ENCODE results near the gene IL32.
"Not testable (repeated sequence)": the region's sequence is repeated elsewhere in the genome, so short reads cannot be mapped to it uniquely, and the experiment has no call there.

IL32 gene

DNA sequence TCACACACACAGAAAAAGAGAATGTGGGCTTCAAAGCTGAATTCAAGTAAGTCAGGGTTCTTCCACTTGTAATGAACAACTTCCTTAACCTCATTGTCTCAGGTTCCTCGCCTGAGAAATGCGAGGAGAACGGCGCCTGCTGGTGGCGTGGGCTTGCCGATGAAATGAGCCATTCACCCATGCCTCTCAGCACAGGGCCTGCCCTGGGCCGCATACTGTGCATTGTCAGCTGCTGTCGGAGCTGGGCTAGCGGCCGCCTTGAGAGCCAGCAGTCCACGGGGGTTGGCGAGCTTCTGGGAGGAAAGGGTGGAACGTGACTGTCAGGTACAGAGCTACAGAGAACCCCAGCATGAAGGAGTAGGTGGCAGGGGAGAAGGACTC lies 12.1 kb upstream of the IL32 start:
- not testable (repeated sequence) for FAIRE-seq

DNA sequence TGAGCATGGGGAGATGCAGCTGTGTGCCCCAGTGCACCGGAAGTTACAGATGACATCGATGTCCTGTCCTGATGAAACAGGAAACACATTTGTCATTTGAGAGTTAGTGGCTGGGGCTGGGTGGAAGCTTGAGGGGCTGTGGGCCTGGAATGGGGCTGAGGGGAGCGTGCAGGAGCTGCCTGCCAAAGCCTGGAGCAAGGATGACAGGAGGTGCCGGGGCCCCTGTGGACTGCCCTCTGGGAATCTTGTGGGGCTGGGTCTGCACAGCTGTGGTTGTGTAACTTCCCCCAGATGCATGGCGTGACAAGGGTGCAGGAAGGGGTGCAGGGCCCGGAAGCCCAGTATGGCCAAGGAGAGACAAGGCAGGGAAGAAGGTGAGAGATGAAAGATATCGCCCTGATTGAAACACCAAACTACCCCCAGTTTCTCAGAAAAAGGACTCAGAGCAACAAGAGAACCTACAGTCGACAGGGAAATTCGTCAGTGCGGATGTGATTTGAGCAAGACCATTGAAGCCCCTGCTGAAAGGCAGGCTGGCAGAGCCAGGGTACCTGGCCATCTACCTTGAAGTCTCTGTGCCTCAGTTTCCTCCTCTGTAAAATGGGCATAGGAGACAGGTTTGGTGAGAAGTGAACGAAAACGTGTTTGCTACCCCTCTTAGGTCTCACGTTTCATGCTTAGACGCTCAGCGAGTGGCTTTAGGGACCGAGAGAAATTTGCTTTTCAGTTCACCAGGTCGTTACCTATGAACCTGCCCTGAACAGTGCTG lies 10.3 kb upstream of the IL32 start:
- FAIRE-seq: no peak

DNA sequence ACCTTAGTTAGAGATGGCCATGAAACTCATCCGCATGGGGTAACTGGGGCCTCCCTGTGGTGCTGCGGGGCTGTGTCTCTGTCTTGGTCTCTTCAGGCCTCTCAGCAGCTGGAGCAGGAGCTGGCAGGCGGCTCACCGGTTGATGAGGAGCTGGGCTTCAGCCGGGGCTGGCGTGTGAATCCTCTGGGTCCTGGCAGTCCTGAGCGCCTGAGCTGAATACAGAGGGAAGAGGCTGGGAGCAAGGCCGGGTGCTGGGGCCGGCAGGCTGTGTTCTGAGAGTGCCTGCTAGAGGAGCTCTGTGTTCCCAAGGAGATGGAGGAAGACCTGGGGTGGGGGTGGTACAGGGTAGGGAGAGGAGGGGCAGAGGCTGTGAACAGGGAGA lies 9.7 kb upstream of the IL32 start:
- not testable (repeated sequence) for FAIRE-seq

GRCh38 chr16:3056336-3057180 lies 8.9 kb upstream of the IL32 start:
- FAIRE-seq: no peak

- FAIRE-seq: no peak
Measured at GRCh38 chr16:3057181-3058138, 8.0 kb upstream of the IL32 start.

- no peak for FAIRE-seq
Measured at GRCh38 chr16:3058139-3059030, 7.1 kb upstream of the IL32 start.

DNA sequence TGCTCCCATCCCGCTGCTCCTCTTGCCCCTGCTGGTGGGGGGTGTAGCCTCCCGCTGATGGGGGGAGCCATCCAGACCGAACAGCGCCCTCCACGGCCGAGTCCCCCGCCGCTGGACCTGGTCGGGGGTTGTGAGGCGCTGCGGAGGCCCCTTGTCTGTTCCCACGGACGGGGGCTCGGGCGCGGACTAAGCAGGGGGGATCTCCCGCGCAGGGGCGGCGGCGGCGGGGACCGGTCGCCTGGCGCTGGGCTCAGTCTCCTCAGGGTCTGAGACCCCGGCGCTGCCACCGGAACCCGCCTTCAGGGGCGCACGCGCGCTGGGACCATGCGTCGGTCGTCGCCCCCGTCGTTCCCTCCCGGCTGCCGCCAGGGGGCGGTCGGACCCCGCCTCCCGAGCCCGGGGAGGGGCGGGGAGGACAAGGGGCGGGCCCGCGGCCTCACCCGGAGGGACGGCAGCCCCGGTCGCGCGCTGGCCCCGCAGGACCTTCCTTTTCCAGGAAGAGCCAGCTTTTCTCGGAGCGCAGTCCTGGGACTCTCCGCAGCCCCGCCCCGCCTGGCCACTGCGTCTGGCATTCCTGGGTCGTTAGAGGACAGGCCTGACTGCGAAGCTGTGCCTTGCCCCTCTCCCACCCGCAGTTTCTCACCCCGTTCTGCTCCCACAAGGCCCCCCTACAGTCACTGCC lies 6.3 kb upstream of the IL32 start:
- no peak for FAIRE-seq

GRCh38 chr16:3059723-3060242 lies 5.7 kb upstream of the IL32 start:
- FAIRE-seq: no peak

DNA sequence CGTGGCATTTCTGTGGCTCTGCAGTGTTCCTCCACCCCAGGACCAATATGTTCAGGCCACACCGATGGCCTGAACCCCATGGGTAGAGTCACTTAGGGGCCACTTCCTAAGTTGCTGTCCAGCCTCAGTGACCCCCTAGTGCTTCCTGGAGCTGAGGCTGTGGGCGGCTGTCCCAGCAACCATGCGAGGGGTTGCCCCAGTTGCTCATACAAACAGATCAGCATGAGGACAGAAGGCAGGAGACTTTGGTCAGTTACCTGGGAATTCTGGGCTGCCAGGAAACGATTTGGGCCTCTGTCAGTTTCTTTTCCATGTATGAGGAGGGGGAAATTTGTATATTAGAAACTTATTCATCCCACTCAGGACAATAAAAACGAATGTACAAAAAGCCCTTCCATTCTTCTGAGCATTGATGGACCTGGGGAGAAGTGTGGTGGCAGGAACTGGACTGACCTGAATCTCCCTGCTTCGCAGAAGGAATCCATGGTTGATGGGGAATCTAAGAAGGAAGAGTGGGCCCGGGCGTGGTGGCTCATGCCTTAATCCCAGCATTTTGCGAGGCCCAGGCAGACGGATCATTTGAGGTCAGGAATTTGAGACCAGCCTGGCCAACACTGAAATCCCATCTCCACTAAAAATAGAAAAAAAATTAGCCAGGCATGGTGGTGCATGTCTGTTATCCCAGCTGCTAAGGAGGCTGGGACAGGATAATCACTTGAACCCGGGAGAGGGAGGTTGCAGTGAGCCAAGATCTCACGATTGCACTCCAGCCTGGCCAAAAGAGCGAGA lies 4.9 kb upstream of the IL32 start:
- no peak for FAIRE-seq

GRCh38 chr16:3062553-3062952 lies 2.9 kb upstream of the IL32 start:
- no peak for FAIRE-seq

GRCh38 chr16:3063625-3064386 lies 1.6 kb upstream of the IL32 start:
- no peak for FAIRE-seq

DNA sequence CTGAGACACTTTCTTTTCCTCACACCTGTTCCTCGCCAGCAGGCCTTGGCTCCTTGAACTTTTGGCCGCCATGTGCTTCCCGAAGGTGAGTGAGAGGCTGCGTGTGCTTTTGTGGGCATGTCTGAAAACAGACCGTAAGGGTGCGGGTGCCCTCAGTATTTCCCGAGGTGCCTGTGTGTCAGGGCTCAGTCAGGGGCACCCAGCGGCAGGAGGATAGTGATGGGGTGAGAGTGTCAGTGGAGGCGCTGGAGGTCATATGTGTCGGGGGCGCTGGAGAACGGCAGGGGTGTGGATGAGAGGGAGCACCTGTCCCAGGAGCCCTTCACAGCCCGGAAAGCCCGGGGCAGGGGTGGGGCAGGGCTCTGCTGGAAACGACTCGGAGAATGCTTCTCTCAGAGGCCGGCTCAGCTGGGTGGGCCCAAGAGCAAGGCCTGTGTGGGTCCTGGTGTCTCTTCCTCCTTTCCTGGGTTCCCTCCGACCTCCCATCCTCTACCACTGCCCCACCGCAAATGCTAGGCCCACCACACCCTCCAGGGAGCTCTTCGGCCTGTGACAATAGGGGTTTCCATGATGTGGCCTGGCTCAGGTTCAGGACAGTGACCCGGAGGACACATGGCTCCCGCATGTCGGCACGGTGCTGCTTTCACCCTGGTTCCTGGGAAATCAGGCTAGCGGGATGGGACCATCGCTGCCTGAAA lies 451 bp downstream of the IL32 start:
- FAIRE-seq: no peak

DNA sequence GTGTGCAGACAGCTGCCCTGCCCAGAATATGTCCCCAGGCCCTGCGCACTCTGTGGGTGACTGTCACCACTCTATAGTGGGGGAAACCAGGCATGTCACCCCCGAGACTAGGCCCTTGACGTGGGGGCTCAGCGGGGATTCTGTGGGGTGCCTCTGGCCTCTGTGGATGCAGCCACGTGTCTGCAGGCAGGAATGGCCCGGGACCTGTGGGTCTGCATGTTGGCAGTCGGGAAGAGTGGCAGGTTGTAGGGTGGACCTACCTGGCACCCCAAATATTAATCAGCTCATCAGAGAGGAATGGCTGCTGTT lies 954 bp downstream of the IL32 start:
- FAIRE-seq: no peak

GRCh38 chr16:3068487-3068886 lies 3.0 kb downstream of the IL32 start:
- no peak for FAIRE-seq

DNA sequence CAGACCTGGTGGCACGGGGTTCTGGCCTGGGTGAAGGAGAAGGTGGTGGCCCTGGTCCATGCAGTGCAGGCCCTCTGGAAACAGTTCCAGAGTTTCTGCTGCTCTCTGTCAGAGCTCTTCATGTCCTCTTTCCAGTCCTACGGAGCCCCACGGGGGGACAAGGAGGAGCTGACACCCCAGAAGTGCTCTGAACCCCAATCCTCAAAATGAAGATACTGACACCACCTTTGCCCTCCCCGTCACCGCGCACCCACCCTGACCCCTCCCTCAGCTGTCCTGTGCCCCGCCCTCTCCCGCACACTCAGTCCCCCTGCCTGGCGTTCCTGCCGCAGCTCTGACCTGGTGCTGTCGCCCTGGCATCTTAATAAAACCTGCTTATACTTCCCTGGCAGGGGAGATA lies 3.7 kb downstream of the IL32 start:
- not testable (repeated sequence) for FAIRE-seq

- no peak for FAIRE-seq
Measured at GRCh38 chr16:3070608-3071111, 5.2 kb downstream of the IL32 start.

GRCh38 chr16:3071655-3072054 lies 6.2 kb downstream of the IL32 start:
- no peak for FAIRE-seq

GRCh38 chr16:3072148-3072547 lies 6.7 kb downstream of the IL32 start:
- FAIRE-seq: not testable (repeated sequence)
